Activated T-helper 1 cell treated with anti-CD3 and anti-CD28 coated beads, Interleukin-2, amount 50 U/mL, for 16 hours (primary cell): ENCODE data around the gene AP2M1.
"Not testable (repeated sequence)": the region's sequence is repeated elsewhere in the genome, so short reads cannot be mapped to it uniquely, and the experiment has no call there.

Source experiments
- DNase-seq, 2 donors: peaks; one replicate each; pipeline ENCODE4 v3.0.0-alpha.2; 2020; ENCODE audit warnings: low read depth in 1 of 2, low spot score in 1 of 2

AP2M1 gene

DNA sequence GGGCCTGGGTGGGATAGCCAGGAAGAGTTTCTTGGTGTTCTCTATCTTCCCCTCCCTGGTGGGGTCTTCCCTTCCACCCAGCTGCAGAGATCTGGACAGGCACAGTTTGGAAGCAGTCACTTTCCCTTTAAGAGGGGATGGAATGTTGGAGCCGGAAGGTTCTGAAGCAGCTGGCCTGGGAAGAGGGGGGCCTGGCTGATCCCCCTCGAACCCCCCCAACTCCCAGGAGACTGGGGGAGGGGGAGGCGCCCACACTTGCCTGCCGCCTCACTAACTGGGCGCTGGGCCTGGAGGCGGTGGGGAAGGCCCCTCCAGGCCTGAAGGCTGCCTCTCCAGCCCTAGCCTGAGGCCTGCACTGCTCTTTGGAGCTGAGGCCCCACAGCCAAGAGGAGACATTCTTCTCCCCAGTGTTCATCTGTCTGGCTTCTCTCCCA, 18.1 kb upstream of the AP2M1 start:
- DNase-seq = no peak

GRCh38 chr3:184157206-184157605, 17.4 kb upstream of the AP2M1 start:
- no peak for DNase-seq

- DNase-seq = no peak
Measured at GRCh38 chr3:184158404-184158803, 16.3 kb upstream of the AP2M1 start.

- no peak for DNase-seq
Measured at GRCh38 chr3:184160456-184160855, 14.2 kb upstream of the AP2M1 start.

- DNase-seq = not testable (repeated sequence)
Measured at GRCh38 chr3:184162571-184163070, 12.0 kb upstream of the AP2M1 start.

DNA sequence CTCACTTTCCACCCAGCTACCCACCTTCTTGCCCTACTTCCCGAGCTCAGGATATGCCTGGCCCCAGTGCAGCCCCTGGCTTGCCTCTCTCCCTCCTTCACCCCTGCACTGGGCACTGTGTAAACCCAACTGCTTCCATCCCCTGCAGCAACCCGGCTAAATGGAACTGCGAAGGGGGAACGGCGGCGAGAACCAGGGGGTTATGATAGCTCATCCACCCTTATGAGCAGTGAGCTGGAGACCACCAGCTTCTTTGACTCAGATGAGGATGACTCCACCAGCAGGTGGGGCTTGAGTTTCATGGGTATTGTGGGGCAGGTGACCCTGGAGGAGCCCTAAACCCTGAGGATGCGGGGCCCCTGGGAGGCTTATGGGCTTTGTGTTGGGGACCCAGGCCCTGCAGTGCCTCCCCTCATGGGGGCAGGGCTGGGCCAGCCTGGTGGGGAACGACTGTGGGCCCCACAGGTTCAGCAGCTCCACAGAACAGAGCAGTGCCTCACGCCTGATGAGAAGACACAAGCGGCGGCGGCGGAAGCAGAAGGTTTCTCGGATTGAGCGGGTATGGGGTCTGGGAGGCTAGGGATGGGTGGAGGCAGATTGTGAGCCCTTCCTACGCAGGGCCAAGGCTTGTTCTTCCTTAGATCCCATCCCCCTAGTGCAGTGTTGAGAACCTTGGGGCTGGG, 9.9 kb upstream of the AP2M1 start:
- no peak for DNase-seq

DNA sequence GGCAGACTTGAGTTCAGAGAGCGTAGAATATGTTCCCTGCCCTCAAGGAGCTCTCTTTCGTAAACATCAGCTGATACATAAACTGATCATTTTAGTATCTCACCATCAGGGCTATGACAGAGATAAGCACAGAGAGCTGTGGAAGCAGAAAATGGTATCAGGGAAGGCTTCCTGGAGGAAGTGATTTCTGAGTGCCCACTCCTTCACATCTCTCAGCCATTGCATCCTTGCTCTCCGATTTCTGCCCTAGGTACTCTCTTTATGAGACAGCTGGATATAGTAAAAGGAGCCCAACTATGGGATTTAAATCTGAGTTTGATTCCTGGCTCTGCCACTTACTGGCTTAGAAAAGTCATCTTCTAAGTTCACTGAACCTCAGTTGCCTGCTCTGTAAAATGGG, 9.1 kb upstream of the AP2M1 start:
- DNase-seq = no peak

DNA sequence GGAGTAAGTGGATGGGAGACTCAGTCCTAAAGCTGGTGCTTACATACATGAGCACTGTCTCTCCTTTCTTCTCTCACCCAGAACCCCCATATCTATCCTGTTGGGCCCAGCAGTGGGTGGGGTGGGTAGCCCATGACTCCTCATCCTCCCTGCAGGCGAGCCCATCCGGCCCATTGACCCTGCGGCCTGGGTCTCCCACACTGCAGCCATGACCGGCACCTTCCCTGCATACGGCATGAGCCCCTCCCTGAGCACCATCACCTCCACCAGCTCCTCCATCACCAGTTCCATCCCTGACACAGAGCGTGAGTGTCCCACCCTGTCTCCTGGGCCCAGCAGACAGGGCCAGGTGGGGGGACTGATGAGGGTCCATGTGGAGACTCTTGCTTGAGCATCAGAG, 8.0 kb upstream of the AP2M1 start:
- DNase-seq = no peak

DNA sequence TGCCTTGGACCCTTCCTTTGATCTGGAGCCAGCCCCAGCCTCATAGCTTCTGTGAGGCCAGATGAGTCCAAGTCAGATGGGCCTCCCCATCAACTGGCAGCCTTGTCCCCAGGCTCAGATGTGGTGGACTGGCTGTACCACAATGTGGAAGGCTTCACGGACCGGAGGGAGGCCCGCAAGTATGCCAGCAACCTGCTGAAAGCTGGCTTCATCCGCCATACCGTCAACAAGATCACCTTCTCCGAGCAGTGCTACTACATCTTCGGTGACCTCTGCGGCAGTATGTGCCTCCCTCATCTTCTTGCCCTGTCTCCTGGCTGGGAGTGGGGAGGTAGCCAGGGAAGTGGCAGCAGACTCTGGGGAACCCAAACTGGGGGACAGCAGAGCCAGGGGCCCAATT, 6.9 kb upstream of the AP2M1 start:
- DNase-seq = no peak

DNA sequence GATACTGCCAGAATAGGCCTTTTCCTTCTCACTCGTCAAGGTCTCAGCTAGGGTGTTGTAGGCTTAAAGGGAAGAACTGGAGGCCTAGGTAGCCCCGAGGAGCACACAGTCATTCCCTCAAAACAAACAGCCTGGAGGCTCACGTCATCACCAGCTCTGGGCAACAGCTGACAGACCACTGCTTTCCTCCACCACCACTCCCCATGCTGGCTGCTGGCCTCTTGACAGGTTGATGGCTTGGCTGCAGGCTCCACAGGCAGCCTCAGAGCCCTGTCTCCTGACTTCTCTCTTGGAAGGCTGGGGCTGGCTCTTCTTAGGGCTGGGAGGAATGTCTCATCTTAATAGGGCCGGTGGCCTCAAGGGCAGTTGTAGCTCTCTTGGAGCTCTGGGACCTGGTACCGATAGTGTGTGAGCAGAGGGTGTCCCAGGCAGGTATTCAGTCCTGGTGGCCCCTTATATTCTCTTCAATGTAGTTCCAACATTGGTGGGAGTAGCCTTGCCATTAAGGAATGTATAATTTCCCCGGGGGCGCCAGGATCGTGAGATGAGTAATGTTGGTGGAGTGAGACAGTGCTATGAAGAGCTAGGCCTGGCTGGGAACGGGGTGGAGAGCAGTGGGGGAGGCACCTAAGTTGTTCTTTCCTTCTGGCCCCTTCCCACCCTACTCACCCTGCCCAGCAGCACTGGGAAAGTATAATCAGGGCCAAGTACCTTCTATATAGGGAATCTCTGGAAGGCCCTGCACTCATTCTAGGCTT, 6.1 kb upstream of the AP2M1 start:
- DNase-seq = no peak

DNA sequence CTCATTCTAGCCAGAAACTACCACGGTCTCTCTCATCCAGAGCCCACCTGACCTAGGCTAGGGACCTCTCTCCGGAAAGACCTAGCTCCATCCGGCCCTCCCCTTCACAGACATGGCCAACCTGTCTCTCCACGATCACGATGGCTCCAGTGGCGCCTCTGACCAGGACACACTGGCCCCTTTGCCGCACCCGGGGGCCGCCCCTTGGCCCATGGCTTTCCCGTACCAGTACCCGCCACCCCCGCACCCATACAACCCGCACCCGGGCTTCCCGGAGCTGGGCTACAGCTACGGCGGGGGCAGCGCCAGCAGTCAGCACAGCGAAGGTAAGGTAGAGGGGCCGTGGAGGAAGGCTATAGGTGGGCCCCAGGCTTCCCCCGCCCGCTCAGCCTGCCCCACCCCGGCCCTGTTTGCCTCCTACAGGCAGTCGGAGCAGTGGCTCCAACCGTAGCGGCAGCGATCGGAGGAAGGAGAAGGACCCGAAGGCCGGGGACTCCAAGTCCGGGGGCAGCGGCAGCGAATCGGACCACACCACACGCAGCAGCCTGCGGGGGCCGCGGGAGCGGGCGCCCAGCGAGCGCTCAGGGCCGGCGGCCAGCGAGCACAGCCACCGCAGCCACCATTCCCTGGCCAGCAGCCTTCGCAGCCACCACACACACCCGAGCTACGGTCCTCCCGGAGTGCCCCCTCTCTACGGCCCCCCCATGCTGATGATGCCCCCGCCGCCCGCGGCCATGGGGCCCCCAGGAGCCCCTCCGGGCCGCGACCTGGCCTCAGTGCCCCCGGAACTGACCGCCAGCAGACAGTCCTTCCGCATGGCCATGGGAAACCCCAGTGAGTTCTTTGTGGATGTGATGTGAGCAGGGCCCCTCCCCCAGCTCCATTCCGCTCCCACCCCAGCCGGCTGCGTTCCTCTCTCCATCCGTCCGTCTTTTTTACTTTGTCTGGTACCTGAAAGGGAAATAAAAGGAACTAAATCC, 4.5 kb upstream of the AP2M1 start:
- no peak for DNase-seq

DNA sequence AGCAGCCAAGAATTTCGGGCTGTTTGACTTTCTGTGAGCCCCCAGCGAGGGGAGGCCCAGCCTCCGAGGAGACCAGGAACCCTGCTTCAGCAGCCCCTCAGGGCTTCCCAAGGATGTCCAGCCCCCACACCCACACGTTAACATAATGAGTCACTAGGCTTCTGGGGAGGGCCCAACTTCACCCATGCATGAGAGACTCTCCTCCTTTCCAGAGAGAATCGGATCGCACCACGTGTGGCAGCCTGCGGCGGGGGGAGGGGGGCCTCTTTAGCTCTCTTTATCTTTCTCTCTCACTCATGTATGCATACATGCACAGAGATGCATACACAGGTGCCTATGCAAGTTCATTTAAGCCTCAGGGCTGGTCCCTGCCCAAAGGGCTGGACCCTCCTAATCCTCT, 3.1 kb upstream of the AP2M1 start:
- no peak for DNase-seq

DNA sequence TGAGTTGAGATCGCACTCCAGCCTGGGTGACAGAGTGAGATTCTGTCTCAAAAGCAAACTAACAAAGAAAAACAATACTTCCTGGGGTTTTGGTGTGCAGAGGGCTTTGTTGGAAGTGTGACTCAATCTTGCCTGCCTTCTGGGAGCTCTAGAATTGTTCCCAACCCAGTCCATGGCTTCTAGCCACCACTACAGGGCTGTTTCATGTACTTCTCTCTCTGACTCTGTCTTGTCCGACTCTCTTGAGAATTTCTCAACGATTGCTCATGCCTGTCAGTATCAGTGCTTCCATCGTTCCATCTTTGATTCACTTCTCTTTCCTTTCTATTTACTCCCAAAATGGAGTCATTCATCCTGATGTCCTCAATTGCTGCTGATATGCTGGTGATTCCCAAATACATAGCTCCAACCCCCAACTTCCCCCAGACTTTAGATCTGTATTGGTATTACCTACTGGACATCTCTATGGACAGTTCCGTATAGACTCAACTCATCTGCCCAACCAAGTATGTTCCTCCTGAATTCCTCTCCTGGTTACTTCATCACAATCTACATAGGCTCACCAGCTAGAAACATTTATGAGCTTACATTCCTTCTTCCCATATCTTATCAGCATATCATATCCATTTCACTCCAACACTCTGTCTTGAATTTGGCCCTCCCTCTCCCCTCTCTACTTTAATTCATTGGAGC, 1.8 kb upstream of the AP2M1 start:
- DNase-seq = no peak

- no peak for DNase-seq
Measured at GRCh38 chr3:184173374-184173722, 1.3 kb upstream of the AP2M1 start.

DNA sequence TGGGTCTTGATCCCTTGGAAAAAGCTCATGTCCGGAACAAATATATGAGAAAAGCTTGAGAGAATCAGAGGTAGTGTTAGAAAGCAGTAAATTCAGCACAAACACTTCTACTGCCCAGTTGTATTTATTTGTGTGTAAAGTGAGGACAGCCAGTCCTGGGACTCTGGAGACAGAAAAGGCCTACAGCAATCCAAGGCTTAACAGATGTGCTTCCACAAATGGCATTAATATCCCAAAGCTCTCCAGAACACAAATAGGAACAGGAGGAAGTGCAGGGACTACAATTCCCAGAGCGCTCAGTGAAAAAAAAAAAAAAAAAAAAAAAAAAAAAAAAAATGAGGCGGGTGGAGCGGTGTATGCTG, 390 bp upstream of the AP2M1 start:
- no peak for DNase-seq

GRCh38 chr3:184175506-184175905, 851 bp downstream of the AP2M1 start:
- DNase-seq = no peak

GRCh38 chr3:184175981-184176376, 1.3 kb downstream of the AP2M1 start:
- DNase-seq = no peak

DNA sequence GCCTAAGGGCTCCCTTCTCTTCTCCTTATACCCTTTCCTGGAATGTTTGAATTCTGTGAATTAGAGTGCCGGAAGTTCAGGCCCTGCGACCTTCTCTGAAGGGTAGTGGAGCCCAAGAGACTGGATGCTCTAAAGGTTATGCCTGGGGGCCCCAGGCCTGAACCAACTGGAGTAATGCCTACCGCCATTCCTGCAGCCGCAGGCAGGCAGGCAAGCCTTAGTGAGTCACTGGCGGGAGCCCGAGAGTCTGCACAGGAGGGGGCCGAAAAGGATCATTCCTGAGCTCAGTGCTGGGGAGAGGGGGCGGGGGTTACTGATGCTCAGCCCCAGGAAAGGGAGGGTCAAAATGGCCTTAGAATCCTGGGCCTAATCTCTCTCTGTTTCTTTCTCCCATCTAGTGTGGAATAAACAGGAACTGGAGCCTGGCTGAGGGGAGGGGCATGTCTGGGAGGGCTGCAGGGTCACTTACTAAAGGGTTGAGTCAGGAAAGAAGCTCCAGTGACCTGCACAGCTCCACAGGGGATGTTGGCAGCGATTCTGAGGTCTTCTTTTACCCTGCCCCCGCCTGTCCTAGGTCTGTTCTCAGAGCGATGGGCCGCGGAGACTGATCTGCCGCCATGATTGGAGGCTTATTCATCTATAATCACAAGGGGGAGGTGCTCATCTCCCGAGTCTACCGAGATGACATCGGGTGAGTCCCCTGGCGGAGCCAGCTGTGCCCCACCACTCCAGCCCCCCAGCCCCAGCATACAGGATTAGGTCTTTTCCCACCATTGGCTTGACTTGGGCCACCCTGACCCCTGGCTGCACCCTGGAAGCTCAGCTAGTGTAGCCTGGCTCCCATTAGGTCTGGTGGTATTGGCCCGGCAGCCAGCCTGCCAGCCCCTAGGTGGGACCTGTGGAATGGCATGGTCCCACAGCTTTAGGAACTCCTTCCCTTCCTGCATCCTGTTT, 2.0 kb downstream of the AP2M1 start:
- DNase-seq = no peak

- DNase-seq = no peak
Measured at GRCh38 chr3:184177331-184177731, 2.7 kb downstream of the AP2M1 start.

DNA sequence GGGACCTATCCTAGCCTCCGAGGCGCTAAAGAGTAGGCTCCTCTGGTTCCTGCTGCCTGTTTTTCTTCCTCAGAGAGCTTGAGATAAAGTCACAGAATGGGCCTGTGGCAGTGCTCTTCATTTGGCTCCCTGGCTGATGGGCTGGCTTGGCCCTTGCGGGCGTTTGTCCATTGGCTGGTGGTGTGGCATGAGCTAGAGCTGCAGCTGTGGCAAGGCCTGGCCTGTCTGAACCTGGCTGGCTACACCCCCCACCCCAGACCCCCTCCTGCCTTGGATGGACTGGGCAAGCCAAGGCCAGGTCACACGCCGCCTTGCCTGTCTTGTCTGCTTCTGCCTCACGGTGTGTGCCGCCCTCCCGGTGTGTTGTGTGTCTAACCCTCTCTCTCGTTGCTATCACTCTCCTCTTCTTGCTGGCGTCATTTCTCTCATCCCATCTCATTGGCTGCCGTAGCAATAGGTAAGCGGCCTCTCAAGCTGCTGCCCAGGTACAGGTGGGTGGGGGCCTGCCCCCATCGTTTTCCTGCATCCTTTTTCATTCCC, 3.2 kb downstream of the AP2M1 start:
- DNase-seq = no peak
